Calu3 (cell line): ENCODE data around the gene UGGT1. TPM values are rescaled to one million over a fixed set of nuclear protein-coding genes. Genes with fewer than 3 reads are reported as not detected.

ENCODE experiments used
- BruUV-seq: library from RNA; stranded (reverse); fragments of 400-500 nt; replicated peaks from 2 replicates; lab custom pipeline; 2021; lab: Mats Ljungman, UMichigan
- CTCF ChIA-PET: fragments of 300-600 bp; sonication (Branson Sonifier 250); formaldehyde crosslinking; loops from one replicate; lab custom pipeline; 2022; ENCODE audit warnings: antibody characterized with exemption; lab: Charles Lee
- DNase-seq: peaks from one replicate; pipeline ENCODE4 v3.0.0; 2022
- H3K27ac Mint-ChIP-seq: one replicate; pipeline ENCODE4 v1.8.0; 2022; ENCODE audit warnings: mixed read lengths; ENCODE audit not compliant: unreplicated experiment
- H3K27me3 Mint-ChIP-seq: one replicate; pipeline ENCODE4 v1.8.0; 2022; ENCODE audit warnings: mixed read lengths; ENCODE audit not compliant: unreplicated experiment
- H3K36me3 Mint-ChIP-seq: one replicate; pipeline ENCODE4 v1.8.0; 2022; ENCODE audit warnings: mild to moderate bottlenecking, moderate library complexity, mixed read lengths; ENCODE audit not compliant: insufficient read depth, unreplicated experiment
- H3K4me1 Mint-ChIP-seq: one replicate; pipeline ENCODE4 v1.8.0; 2022; ENCODE audit warnings: mild to moderate bottlenecking, low read depth, mixed read lengths; ENCODE audit not compliant: unreplicated experiment
- H3K4me3 Mint-ChIP-seq: one replicate; pipeline ENCODE4 v1.8.0; 2022; ENCODE audit warnings: mild to moderate bottlenecking, low read depth, moderate library complexity, mixed read lengths; ENCODE audit not compliant: unreplicated experiment
- H3K9me3 Mint-ChIP-seq: one replicate; pipeline ENCODE4 v1.8.0; 2022; ENCODE audit warnings: low read depth, mixed read lengths; ENCODE audit not compliant: unreplicated experiment
- intact Hi-C: fragments of 100-400 bp; cut with micrococcal nuclease; formaldehyde crosslinking; loops from one replicate; pipeline ENCODE4 v1.10.0; 2022; ENCODE audit not compliant: unreplicated experiment
- total RNA-seq: library from RNA; stranded (reverse); gene quantifications from 2 replicates; pipeline ENCODE4 v1.2.3, GENCODE V29; 2022
- TF ChIP-seq, protein P1 (sequence below): fragments of 200-600 bp; IDR thresholded peaks from one replicate; pipeline ENCODE4 v1.8.0; 2022; ENCODE audit warnings: antibody characterized with exemption; ENCODE audit not compliant: unreplicated experiment

UGGT1 gene
- total RNA-seq, 1 experiment from 2014 or later, result 71.3 TPM

DNA sequence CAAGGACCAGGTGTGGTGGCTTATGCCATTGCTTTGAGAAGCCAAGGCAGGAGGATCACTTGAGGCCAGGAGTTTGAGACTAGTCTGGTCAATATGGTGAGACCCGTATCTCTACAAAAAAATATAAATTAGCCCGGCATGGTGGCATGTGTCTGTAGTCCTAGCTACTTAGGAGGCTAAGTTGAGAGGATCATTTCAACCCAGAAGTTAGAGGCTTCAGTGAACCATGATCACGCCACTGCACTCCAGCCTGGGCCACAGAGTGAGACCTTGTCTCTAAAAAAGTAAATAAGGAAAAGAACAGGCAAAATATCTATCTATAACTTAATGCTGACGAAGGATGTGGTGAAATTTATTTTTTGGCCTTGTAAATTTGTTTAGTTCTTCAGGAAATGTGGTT lies 78.1 kb downstream of the UGGT1 start:
- no peaks in the 10 kb centered on the region for H3K9me3 Mint-ChIP-seq
- DNase-seq, result no peak
- CTCF ChIA-PET, result no interaction called here
- no peaks in the 10 kb centered on the region for H3K27me3 Mint-ChIP-seq
- BruUV-seq, result no TSS peak
- TF ChIP-seq, protein P1, sequence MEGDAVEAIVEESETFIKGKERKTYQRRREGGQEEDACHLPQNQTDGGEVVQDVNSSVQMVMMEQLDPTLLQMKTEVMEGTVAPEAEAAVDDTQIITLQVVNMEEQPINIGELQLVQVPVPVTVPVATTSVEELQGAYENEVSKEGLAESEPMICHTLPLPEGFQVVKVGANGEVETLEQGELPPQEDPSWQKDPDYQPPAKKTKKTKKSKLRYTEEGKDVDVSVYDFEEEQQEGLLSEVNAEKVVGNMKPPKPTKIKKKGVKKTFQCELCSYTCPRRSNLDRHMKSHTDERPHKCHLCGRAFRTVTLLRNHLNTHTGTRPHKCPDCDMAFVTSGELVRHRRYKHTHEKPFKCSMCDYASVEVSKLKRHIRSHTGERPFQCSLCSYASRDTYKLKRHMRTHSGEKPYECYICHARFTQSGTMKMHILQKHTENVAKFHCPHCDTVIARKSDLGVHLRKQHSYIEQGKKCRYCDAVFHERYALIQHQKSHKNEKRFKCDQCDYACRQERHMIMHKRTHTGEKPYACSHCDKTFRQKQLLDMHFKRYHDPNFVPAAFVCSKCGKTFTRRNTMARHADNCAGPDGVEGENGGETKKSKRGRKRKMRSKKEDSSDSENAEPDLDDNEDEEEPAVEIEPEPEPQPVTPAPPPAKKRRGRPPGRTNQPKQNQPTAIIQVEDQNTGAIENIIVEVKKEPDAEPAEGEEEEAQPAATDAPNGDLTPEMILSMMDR, result no peak
- peaks cover 37% of the 10 kb centered on the region for H3K36me3 Mint-ChIP-seq
- no peak overlapping the region for H3K4me3 Mint-ChIP-seq
- intact Hi-C loops, result no loop called here
- no peak overlapping the region for H3K27ac Mint-ChIP-seq
- no peaks in the 10 kb centered on the region for H3K4me1 Mint-ChIP-seq

DNA sequence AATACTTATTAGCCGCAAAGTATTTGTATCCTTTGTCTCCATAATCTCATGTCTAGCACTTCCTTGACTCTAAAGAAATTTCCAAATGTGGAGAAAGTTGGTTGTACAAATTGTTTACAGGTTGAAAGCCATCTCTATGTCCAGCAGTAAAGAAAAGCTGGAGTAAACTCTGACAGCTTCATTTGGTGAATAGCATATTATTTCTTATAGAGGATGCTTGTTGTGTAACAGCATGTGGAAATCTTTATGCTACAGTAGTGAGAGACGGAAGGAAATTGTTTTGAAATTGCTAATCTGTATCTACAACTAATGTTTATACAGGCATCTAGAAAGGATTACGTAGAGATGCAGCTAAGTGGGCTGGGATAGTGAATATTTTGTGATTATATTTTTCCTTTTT lies 78.5 kb downstream of the UGGT1 start:
- no TSS peak for BruUV-seq
- TF ChIP-seq, protein P1, result no peak
- CTCF ChIA-PET, result no interaction called here
- intact Hi-C loops, result no loop called here
- Mint-ChIP-seq H3K4me3 (no peak overlapping the region), H3K4me1 (no peaks in the 10 kb centered on the region), H3K27ac (no peak overlapping the region), H3K27me3 (no peaks in the 10 kb centered on the region), H3K9me3 (no peaks in the 10 kb centered on the region), H3K36me3 (peaks cover 37% of the 10 kb centered on the region)
- DNase-seq, result no peak

DNA sequence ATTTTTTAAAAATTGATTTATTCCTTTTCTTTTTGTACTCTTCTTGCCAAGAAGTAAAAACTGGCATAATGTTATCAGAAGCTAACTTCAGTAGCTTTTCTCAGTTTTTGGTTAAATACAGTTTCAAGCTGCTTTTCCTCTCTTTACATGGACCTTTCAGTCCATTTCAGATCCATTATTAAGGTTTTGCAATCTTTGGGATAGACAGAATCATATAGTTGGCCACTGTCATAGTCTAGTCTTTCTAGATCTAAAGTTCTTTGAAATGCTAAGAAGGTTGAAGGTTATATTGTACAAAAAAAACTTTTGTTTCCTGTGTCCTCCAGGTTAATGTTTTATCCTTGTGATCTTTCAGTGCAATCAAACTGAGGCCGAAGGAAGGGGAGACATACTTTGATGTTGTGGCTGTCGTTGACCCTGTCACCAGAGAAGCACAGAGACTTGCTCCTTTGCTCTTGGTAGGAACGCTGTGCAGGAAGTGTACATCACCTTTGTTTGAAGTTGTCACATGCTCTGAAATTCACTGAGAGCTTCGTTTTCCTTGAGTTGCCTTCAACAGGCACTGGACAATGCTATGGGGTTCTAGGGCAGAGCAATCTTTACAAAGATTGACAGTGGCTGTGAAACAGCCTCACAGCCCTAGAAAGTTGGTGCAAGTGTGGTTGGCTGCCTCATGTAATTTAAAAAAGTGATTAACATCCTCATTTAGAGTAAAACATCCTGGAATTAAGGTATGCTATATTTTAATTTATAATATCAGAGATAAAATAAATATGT lies 79.1 kb downstream of the UGGT1 start:
- H3K4me1 Mint-ChIP-seq, result no peaks in the 10 kb centered on the region
- TF ChIP-seq, protein P1, result no peak
- DNase-seq, result no peak
- H3K36me3 Mint-ChIP-seq, result peaks cover 37% of the 10 kb centered on the region
- CTCF ChIA-PET, result no interaction called here
- no peak overlapping the region for H3K4me3 Mint-ChIP-seq
- no peaks in the 10 kb centered on the region for H3K27me3 Mint-ChIP-seq
- BruUV-seq, result no TSS peak
- H3K27ac Mint-ChIP-seq, result no peak overlapping the region
- H3K9me3 Mint-ChIP-seq, result no peaks in the 10 kb centered on the region
- intact Hi-C loops, result no loop called here

DNA sequence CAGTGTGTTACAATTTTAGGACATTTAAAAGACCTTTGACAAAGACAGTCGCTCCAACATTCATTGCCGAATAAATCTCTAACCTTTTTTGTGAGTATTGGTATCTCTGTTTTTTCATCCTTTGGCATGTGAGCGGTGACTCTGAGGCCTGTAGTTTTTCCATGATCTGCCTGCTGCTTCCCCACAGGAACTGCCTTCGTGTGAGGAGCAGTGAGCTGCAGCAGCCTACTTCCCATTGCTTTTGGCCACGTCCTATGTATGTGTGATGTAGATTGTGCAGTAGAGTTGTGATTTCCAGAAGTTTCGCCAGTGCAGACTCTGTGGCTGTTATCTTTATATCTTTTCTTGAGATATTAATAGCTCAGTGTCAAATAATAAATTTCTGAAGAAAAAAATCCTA lies 79.8 kb downstream of the UGGT1 start:
- TF ChIP-seq, protein P1, result no peak
- no peak for DNase-seq
- H3K27me3 Mint-ChIP-seq, result no peaks in the 10 kb centered on the region
- CTCF ChIA-PET, result interaction anchor here (0.6 kb wide), 1 partner anchor 12 kb away, joined by 4 read pairs; no protein-coding TSS in a partner anchor
- H3K4me3 Mint-ChIP-seq, result no peak overlapping the region
- H3K36me3 Mint-ChIP-seq, result peaks cover 40% of the 10 kb centered on the region
- H3K4me1 Mint-ChIP-seq, result no peaks in the 10 kb centered on the region
- intact Hi-C loops, result no loop called here
- H3K9me3 Mint-ChIP-seq, result no peaks in the 10 kb centered on the region
- no peak overlapping the region for H3K27ac Mint-ChIP-seq
- BruUV-seq, result no TSS peak
